Caco-2 (cell line): ENCODE data around the gene LYSMD2. TPM values are rescaled to one million over a fixed set of nuclear protein-coding genes. Genes with fewer than 3 reads are reported as not detected.

Experiments
- BruUV-seq: library from RNA; stranded (reverse); fragments of 400-500 nt; replicated peaks from 2 replicates; lab custom pipeline; 2021; lab: Mats Ljungman, UMichigan
- CTCF ChIA-PET: fragments of 300-600 bp; sonication (Branson Sonifier 250); formaldehyde crosslinking; loops from one replicate; lab custom pipeline; 2022; ENCODE audit warnings: antibody characterized with exemption; lab: Charles Lee
- POLR2A ChIA-PET: fragments of 300-600 bp; sonication (Branson Sonifier 250); formaldehyde crosslinking; loops from one replicate; lab custom pipeline; 2022; ENCODE audit warnings: antibody characterized with exemption; lab: Charles Lee
- DNase-seq, 2 experiments: peaks; one replicate each; pipeline versions ENCODE4 v3.0.0 to v3.0.0-alpha.2; 2020 to 2022
- H3K27me3 ChIP-seq: replicated peaks from 2 replicates; pipeline ENCODE4 v1.6.0; 2011; ENCODE audit warnings: low read length; ENCODE audit not compliant: control insufficient read depth, insufficient read depth
- H3K36me3 ChIP-seq: 2 replicates; pipeline ENCODE4 v1.5.1; 2011; ENCODE audit warnings: low read length; ENCODE audit not compliant: control insufficient read depth, insufficient read depth
- H3K4me1 ChIP-seq: fragments of 250-450 bp; sonication (Bioruptor Pico); 2 replicates; pipeline ENCODE4 v1.5.1; 2020; ENCODE audit warnings: mild to moderate bottlenecking
- H3K4me3 ChIP-seq: 2 replicates; pipeline ENCODE4 v1.5.1; 2011; ENCODE audit warnings: low read depth, mild to moderate bottlenecking, control low read depth, low read length
- H3K9me3 ChIP-seq: fragments of 250-450 bp; sonication (Bioruptor Pico); 2 replicates; pipeline ENCODE4 v1.5.1; 2020; ENCODE audit warnings: mild to moderate bottlenecking, moderate library complexity
- H3K27ac Mint-ChIP-seq: one replicate; pipeline ENCODE4 v1.8.0; 2022; ENCODE audit warnings: mixed read lengths; ENCODE audit not compliant: unreplicated experiment
- H3K27me3 Mint-ChIP-seq: one replicate; pipeline ENCODE4 v1.8.0; 2022; ENCODE audit warnings: mixed read lengths; ENCODE audit not compliant: insufficient read depth, unreplicated experiment
- H3K36me3 Mint-ChIP-seq: one replicate; pipeline ENCODE4 v1.8.0; 2022; ENCODE audit warnings: mild to moderate bottlenecking, mixed read lengths; ENCODE audit not compliant: insufficient read depth, unreplicated experiment
- H3K4me1 Mint-ChIP-seq: one replicate; pipeline ENCODE4 v1.8.0; 2022; ENCODE audit warnings: low read depth, mixed read lengths; ENCODE audit not compliant: unreplicated experiment
- H3K4me3 Mint-ChIP-seq: one replicate; pipeline ENCODE4 v1.8.0; 2022; ENCODE audit warnings: mild to moderate bottlenecking, moderate library complexity, mixed read lengths; ENCODE audit not compliant: unreplicated experiment
- H3K9me3 Mint-ChIP-seq: one replicate; pipeline ENCODE4 v1.8.0; 2022; ENCODE audit warnings: mixed read lengths; ENCODE audit not compliant: unreplicated experiment
- CTCF ChIP-seq, 2 experiments: fragments of 200-600 bp in 1 of 2; IDR thresholded peaks; 1 replicate in 1 of 2; 2 replicates in 1 of 2; pipeline versions ENCODE4 v1.5.1 to v1.8.0; 2011 to 2022; ENCODE audit warnings: antibody characterized with exemption in 1 of 2, control low read depth in 1 of 2, inconsistent platforms in 1 of 2, low read depth in 1 of 2, low read length in 1 of 2, mild to moderate bottlenecking in 1 of 2, moderate library complexity in 1 of 2; ENCODE audit not compliant: insufficient read depth in 1 of 2, severe bottlenecking in 1 of 2, unreplicated experiment in 1 of 2
- intact Hi-C: fragments of 100-400 bp; cut with micrococcal nuclease; formaldehyde crosslinking; loops from one replicate; pipeline ENCODE4 v1.10.0; 2022; ENCODE audit not compliant: unreplicated experiment
- total RNA-seq: library from RNA; stranded (reverse); gene quantifications from 2 replicates; pipeline ENCODE4 v1.2.3, GENCODE V29; 2022

The LYSMD2 gene
- total RNA-seq, 1 experiment from 2014 or later = 0.29 TPM

DNA sequence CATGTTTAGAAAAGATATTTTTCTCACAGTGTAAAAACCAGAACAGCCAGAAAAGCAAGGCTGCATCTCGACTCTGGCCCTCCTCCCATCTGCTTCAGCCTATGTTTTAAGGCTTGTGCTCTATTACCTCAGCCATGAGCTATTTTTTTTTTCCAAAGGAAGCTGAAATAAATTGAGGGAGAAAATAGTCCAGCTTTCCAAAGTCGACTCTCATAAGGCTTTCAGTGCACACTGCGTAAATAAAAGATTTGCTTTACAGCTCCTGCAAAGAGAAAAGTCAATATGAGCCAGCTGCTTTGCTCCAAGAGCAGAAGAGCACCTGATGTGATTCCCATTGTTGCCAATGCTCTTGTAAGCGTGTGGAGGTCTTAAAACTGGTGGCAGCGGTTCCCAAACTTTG is 29.4 kb downstream of the LYSMD2 start:
- Histone ChIP-seq H3K9me3 (no peaks in the 10 kb centered on the region), H3K4me1 (no peaks in the 10 kb centered on the region), H3K36me3 (no peaks in the 10 kb centered on the region), H3K27me3 (no peaks in the 10 kb centered on the region), H3K4me3 (no peak overlapping the region)
- Mint-ChIP-seq H3K4me3 (no peak overlapping the region), H3K36me3 (no peaks in the 10 kb centered on the region), H3K27me3 (peaks cover 4% of the 10 kb centered on the region), H3K9me3 (no peaks in the 10 kb centered on the region), H3K27ac (no peak overlapping the region), H3K4me1 (no peaks in the 10 kb centered on the region)
- peak in 1 of 2 experiments; percentile 9 for DNase-seq
- POLR2A ChIA-PET = no interaction called here
- CTCF ChIA-PET = no interaction called here
- intact Hi-C loops = no loop called here
- no TSS peak for BruUV-seq
- no peak for TF ChIP-seq CTCF (IDR thresholded peaks at IDR 0.05; ENCODE audit: insufficient read depth in 1 of 2, low read depth in 1 of 2, low read length in 1 of 2, severe bottlenecking in 1 of 2, unreplicated experiment in 1 of 2)

DNA sequence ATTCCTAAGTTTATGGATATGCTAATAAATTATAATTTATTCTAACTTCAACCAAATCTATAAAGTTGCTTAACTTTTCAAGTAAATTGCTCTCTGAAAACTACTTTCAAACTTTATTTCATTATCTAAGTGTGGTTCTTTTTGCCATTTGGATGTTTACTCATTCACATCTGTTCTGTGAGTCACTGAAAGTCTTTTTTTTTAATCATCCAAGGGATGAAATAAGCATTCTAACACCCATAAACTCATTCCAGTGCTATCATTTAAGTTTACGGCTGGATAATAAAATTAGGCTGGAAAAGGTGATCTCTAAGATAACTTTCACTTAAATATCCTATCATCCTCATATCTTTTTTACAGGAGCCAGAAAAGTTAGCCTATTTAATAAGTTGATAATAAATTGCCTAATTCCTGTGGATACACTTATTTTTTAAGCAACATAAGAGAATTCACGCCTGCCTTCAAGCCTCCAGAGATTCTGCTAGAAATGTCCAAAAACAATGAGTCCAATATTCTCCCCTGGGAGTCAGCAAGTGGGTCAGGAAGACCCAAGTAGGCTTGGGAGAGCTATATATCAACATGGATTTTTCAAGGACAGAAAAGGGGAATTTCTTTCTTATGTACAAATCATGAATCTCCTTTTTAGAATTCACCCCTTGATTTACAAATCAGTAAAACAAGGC is 30.4 kb downstream of the LYSMD2 start:
- Histone ChIP-seq H3K36me3 (no peaks in the 10 kb centered on the region), H3K4me1 (no peaks in the 10 kb centered on the region), H3K4me3 (no peak overlapping the region), H3K9me3 (no peaks in the 10 kb centered on the region), H3K27me3 (no peaks in the 10 kb centered on the region)
- H3K9me3 Mint-ChIP-seq = no peaks in the 10 kb centered on the region
- H3K4me1 Mint-ChIP-seq = no peaks in the 10 kb centered on the region
- peaks cover 4% of the 10 kb centered on the region for H3K27me3 Mint-ChIP-seq
- no peak for TF ChIP-seq CTCF (IDR thresholded peaks at IDR 0.05; ENCODE audit: insufficient read depth in 1 of 2, low read depth in 1 of 2, low read length in 1 of 2, severe bottlenecking in 1 of 2, unreplicated experiment in 1 of 2)
- H3K36me3 Mint-ChIP-seq = no peaks in the 10 kb centered on the region
- ChIA-PET POLR2A (no interaction called here), CTCF (no interaction called here)
- no peak overlapping the region for H3K4me3 Mint-ChIP-seq
- no peak for DNase-seq
- H3K27ac Mint-ChIP-seq = no peak overlapping the region
- intact Hi-C loops = no loop called here
- no TSS peak for BruUV-seq

DNA sequence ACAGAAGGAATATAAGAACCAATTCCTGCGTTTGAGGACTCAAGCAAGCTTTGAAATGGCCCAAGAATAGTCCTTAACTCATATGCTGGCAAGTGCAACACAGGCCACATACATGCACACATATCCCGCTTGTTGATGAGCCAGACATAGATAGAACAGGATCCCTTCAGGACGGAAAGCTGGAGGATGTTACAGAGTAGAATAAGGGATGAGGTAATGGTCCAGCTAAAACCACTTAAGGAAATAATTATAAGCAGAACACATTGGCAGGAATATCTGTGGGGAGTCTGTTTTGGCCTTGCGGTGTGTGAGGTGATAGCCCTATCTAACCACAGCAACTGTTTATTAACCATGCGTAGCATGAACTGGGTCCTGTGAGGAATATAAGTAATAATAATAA is 31.2 kb downstream of the LYSMD2 start:
- CTCF ChIA-PET = no interaction called here
- DNase-seq = no peak
- H3K27ac Mint-ChIP-seq = no peak overlapping the region
- Histone ChIP-seq H3K27me3 (no peaks in the 10 kb centered on the region), H3K4me1 (no peaks in the 10 kb centered on the region), H3K4me3 (no peak overlapping the region), H3K36me3 (no peaks in the 10 kb centered on the region), H3K9me3 (no peaks in the 10 kb centered on the region)
- TF ChIP-seq CTCF (IDR thresholded peaks at IDR 0.05; ENCODE audit: insufficient read depth in 1 of 2, low read depth in 1 of 2, low read length in 1 of 2, severe bottlenecking in 1 of 2, unreplicated experiment in 1 of 2) = no peak
- no peak overlapping the region for H3K4me3 Mint-ChIP-seq
- BruUV-seq = no TSS peak
- intact Hi-C loops = no loop called here
- POLR2A ChIA-PET = no interaction called here
- H3K9me3 Mint-ChIP-seq = no peaks in the 10 kb centered on the region
- H3K27me3 Mint-ChIP-seq = peaks cover 4% of the 10 kb centered on the region
- no peaks in the 10 kb centered on the region for H3K4me1 Mint-ChIP-seq
- H3K36me3 Mint-ChIP-seq = no peaks in the 10 kb centered on the region
